Prostate gland (tissue), 2 donors: ENCODE results near the gene CTDP1. TPM values are rescaled to one million over a fixed set of nuclear protein-coding genes. Genes with fewer than 3 reads are reported as not detected.
"Not testable (repeated sequence)": the region's sequence is repeated elsewhere in the genome, so short reads cannot be mapped to it uniquely, and the experiment has no call there.

Experiments used
- DNase-seq: peaks from one replicate; pipeline ENCODE4 v3.0.0-alpha.2; 2019; ENCODE audit warnings: low spot score
- H3K27ac ChIP-seq, 2 donors: fragments of 200-600 bp; sonication (generic); 2 replicates each; pipeline ENCODE4 v1.5.1; 2017 to 2019
- H3K27me3 ChIP-seq: fragments of 200-600 bp; sonication (generic); replicated peaks from 2 replicates; pipeline ENCODE4 v1.5.1; 2019; ENCODE audit not compliant: insufficient read depth
- H3K36me3 ChIP-seq, 2 donors: fragments of 200-600 bp; sonication (generic); 1 replicate in 1 of 2; 2 replicates in 1 of 2; pipeline versions ENCODE4 v1.5.1 to v1.8.1; 2017 to 2019
- H3K4me1 ChIP-seq: fragments of 200-600 bp; sonication (generic); replicated peaks from 2 replicates; pipeline ENCODE4 v1.5.1; 2019
- H3K4me3 ChIP-seq, 2 donors: fragments of 200-600 bp; sonication (generic); 2 replicates each; pipeline ENCODE4 v1.5.1; 2017 to 2019
- H3K9me3 ChIP-seq: fragments of 200-600 bp; sonication (generic); 2 replicates; pipeline ENCODE4 v1.5.1; 2017
- CTCF ChIP-seq, 4 experiments: fragments of 200-600 bp in 2 of 4; fragments of 450-650 bp in 2 of 4; sonication (generic) in 2 of 4; IDR thresholded peaks; 1 replicate in 3 of 4; 2 replicates in 1 of 4; pipeline ENCODE4 v1.5.1; 2016 to 2019; ENCODE audit warnings: antibody characterized with exemption in 4 of 4, mild to moderate bottlenecking in 2 of 4, moderate library complexity in 2 of 4
- POLR2A ChIP-seq: fragments of 450-650 bp; IDR thresholded peaks from one replicate; pipeline ENCODE4 v1.6.1; 2016; ENCODE audit warnings: antibody characterized with exemption, mild to moderate bottlenecking
- POLR2AphosphoS5 ChIP-seq: sonication (generic); formaldehyde crosslinking; IDR thresholded peaks from one replicate; pipeline ENCODE4 v1.6.1; 2017; ENCODE audit warnings: antibody characterized with exemption
- WGBS: methylation state at CpG from one replicate; pipeline ENCODE4 v1.1.5; 2018; 5-methylcytosine and 5-hydroxymethylcytosine counted together
- intact Hi-C: fragments of 100-400 bp; cut with DNase I; formaldehyde crosslinking; loops from one replicate; pipeline ENCODE4 v1.14.2; 2022
- total RNA-seq, 2 donors: library from RNA; depleted of rRNA; stranded (reverse); fragments of >200 nt; gene quantifications; one replicate each; pipeline ENCODE4 v1.1.0, GENCODE V29; 2016

CTDP1 gene
- total RNA-seq, 2 donors from 2014 or later, result 23.0 to 33.6 TPM

- no peaks in the 10 kb centered on the region for H3K27me3 ChIP-seq
- H3K9me3 ChIP-seq, result no peaks in the 10 kb centered on the region
- H3K4me3 ChIP-seq, result no peak overlapping the region
- 96% methylated on average over 24 of the region's 24 CpGs for WGBS
- H3K36me3 ChIP-seq, result peaks cover 0 to 3% of the 10 kb centered on the region in 2 donors
- no peak for DNase-seq
- no peaks in the 10 kb centered on the region for H3K4me1 ChIP-seq
- no peak overlapping the region for H3K27ac ChIP-seq
- TF ChIP-seq CTCF (IDR thresholded peaks at IDR 0.05), result no peak
- no peak for TF ChIP-seq POLR2AphosphoS5
- intact Hi-C loops, result no loop called here
These were observed 57.2 kb downstream of the CTDP1 start for GRCh38 chr18:79736846-79737245.

- H3K27ac ChIP-seq, result no peak overlapping the region
- no peaks in the 10 kb centered on the region for H3K36me3 ChIP-seq
- WGBS, result 93% methylated on average over 17 of the region's 17 CpGs
- H3K9me3 ChIP-seq, result no peaks in the 10 kb centered on the region
- no peaks in the 10 kb centered on the region for H3K4me1 ChIP-seq
- H3K4me3 ChIP-seq, result no peak overlapping the region
- no peak for DNase-seq
- TF ChIP-seq CTCF (IDR thresholded peaks at IDR 0.05), result no peak
- TF ChIP-seq POLR2A, result no peak
- no peak for TF ChIP-seq POLR2AphosphoS5
- intact Hi-C loops, result no loop called here
- H3K27me3 ChIP-seq, result no peaks in the 10 kb centered on the region
These were observed 57.8 kb downstream of the CTDP1 start for GRCh38 chr18:79737426-79737825.

- no peaks in the 10 kb centered on the region for H3K9me3 ChIP-seq
- H3K36me3 ChIP-seq, result no peaks in the 10 kb centered on the region
- no peaks in the 10 kb centered on the region for H3K27me3 ChIP-seq
- no peak for DNase-seq
- H3K27ac ChIP-seq, result no peak overlapping the region
- no peak overlapping the region for H3K4me3 ChIP-seq
- intact Hi-C loops, result no loop called here
- 95% methylated on average over 20 of the region's 20 CpGs for WGBS
- TF ChIP-seq POLR2AphosphoS5 (no peak), POLR2A (no peak), CTCF (IDR thresholded peaks at IDR 0.05) (no peak)
- no peaks in the 10 kb centered on the region for H3K4me1 ChIP-seq
These were observed 58.4 kb downstream of the CTDP1 start for GRCh38 chr18:79738041-79738461.

- no peak overlapping the region for H3K4me3 ChIP-seq
- intact Hi-C loops, result no loop called here
- H3K27ac ChIP-seq, result no peak overlapping the region
- TF ChIP-seq POLR2A, result no peak
- no peaks in the 10 kb centered on the region for H3K4me1 ChIP-seq
- H3K36me3 ChIP-seq, result no peaks in the 10 kb centered on the region
- no peaks in the 10 kb centered on the region for H3K27me3 ChIP-seq
- H3K9me3 ChIP-seq, result no peaks in the 10 kb centered on the region
- no peak for DNase-seq
- WGBS, result 91% methylated on average over 21 of the region's 21 CpGs
These were observed 59.2 kb downstream of the CTDP1 start for GRCh38 chr18:79738581-79739439.

- Histone ChIP-seq H3K9me3 (no peaks in the 10 kb centered on the region), H3K27me3 (no peaks in the 10 kb centered on the region), H3K36me3 (no peaks in the 10 kb centered on the region), H3K4me3 (no peak overlapping the region), H3K27ac (no peak overlapping the region), H3K4me1 (no peaks in the 10 kb centered on the region)
- WGBS, result 94% methylated on average over 15 of the region's 15 CpGs
- DNase-seq, result no peak
- intact Hi-C loops, result no loop called here
- TF ChIP-seq POLR2A, result no peak
- TF ChIP-seq CTCF (IDR thresholded peaks at IDR 0.05), result no peak
- no peak for TF ChIP-seq POLR2AphosphoS5
These were observed 59.8 kb downstream of the CTDP1 start for GRCh38 chr18:79739440-79739778.

- H3K36me3 ChIP-seq, H3K4me1 ChIP-seq, DNase-seq, intact Hi-C loops, H3K4me3 ChIP-seq, H3K27ac ChIP-seq, H3K27me3 ChIP-seq, H3K9me3 ChIP-seq: not testable (repeated sequence)
- WGBS, result 94% methylated on average over 17 of the region's 27 CpGs
These were observed 60.4 kb downstream of the CTDP1 start for GRCh38 chr18:79740047-79740446.
